Measurements from ENCODE around the gene VPS33B.

- TF ChIP-seq CTCF (IDR thresholded peaks at IDR 0.05; ENCODE audit: insufficient read depth, low read length) (no peak), POLR2AphosphoS5 (IDR thresholded peaks at IDR 0.05; ENCODE audit: low read depth) (no peak), GABPA (IDR thresholded peaks at IDR 0.05; ENCODE audit: low read depth) (no peak), REST (IDR thresholded peaks at IDR 0.05; ENCODE audit: insufficient replicate concordance, low read depth) (no peak)
Measured at GRCh38 chr15:91007266-91007665, 15.1 kb downstream of the VPS33B start.
